Choroid plexus epithelial cell (primary cell): ENCODE data around the gene INTS4.
"Not testable (repeated sequence)": the region's sequence is repeated elsewhere in the genome, so short reads cannot be mapped to it uniquely, and the experiment has no call there.

Experiments
- DNase-seq: peaks from one replicate; pipeline ENCODE4 v3.0.0-alpha.2; 2010; ENCODE audit warnings: low read depth
- H3K4me3 ChIP-seq: 2 replicates; pipeline ENCODE4 v1.5.1; 2011; ENCODE audit warnings: low read depth, mild to moderate bottlenecking, control low read depth, low read length, moderate library complexity
- TF ChIP-seq, protein P1 (sequence below): conservative IDR thresholded peaks from 2 replicates; pipeline ENCODE4 v1.5.1; 2011; ENCODE audit warnings: low read depth, mild to moderate bottlenecking, control low read depth, inconsistent platforms, low read length, moderate library complexity

Gene INTS4, protein sequence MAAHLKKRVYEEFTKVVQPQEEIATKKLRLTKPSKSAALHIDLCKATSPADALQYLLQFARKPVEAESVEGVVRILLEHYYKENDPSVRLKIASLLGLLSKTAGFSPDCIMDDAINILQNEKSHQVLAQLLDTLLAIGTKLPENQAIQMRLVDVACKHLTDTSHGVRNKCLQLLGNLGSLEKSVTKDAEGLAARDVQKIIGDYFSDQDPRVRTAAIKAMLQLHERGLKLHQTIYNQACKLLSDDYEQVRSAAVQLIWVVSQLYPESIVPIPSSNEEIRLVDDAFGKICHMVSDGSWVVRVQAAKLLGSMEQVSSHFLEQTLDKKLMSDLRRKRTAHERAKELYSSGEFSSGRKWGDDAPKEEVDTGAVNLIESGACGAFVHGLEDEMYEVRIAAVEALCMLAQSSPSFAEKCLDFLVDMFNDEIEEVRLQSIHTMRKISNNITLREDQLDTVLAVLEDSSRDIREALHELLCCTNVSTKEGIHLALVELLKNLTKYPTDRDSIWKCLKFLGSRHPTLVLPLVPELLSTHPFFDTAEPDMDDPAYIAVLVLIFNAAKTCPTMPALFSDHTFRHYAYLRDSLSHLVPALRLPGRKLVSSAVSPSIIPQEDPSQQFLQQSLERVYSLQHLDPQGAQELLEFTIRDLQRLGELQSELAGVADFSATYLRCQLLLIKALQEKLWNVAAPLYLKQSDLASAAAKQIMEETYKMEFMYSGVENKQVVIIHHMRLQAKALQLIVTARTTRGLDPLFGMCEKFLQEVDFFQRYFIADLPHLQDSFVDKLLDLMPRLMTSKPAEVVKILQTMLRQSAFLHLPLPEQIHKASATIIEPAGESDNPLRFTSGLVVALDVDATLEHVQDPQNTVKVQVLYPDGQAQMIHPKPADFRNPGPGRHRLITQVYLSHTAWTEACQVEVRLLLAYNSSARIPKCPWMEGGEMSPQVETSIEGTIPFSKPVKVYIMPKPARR

DNA sequence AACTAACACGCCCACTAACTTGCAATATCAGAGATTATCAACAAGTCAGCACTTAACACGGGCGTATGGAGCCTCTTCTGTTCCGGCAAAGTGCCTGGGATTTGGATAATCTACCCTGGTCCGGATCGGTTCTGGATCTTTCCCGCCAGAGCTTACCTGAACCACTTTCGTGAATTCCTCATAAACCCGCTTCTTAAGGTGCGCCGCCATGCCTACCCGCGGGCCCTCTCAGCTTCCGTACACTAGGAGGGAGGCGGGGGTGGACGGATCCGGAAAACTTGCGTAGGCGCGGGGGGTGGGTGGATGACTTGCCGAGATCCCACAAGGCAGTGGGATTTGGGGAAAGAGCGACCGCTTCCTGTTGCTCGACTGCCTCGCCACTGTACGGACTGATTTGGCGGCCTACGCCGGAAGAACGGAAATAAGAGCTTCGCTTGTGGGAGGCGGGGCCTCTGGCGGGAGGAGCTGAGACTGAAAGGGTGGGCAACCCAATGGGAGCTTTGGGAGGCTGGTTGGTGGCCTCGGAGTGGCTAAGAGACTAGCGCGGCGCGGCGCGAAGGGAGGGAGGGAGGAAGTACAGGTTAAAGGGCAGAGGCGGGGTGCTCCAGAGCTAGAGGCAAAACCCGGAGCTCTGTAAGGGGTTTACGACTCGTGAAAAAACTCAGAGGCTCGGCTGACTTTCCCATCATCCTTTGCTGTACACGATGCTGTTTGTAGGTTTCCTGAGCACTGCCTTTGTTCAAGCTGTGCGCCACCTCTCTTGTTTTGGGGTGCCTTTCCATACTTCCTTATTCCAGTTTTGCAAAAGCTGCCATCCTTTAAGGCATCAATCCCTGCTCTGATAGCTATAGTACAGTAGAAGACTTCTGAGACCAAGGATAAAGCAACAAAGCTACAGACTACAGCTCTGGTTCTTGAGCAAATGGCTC, at the start of gene INTS4:
Gene INTS4, minus strand, starts transcription at position 235 of the 929 bp plus-strand sequence. Its CDS starts 25 bp downstream, at position 210.
- DNase-seq: peak; percentile 100
- peak within 1 kb of the TSS; percentile 72 for H3K4me3 ChIP-seq
- TF ChIP-seq, protein P1, sequence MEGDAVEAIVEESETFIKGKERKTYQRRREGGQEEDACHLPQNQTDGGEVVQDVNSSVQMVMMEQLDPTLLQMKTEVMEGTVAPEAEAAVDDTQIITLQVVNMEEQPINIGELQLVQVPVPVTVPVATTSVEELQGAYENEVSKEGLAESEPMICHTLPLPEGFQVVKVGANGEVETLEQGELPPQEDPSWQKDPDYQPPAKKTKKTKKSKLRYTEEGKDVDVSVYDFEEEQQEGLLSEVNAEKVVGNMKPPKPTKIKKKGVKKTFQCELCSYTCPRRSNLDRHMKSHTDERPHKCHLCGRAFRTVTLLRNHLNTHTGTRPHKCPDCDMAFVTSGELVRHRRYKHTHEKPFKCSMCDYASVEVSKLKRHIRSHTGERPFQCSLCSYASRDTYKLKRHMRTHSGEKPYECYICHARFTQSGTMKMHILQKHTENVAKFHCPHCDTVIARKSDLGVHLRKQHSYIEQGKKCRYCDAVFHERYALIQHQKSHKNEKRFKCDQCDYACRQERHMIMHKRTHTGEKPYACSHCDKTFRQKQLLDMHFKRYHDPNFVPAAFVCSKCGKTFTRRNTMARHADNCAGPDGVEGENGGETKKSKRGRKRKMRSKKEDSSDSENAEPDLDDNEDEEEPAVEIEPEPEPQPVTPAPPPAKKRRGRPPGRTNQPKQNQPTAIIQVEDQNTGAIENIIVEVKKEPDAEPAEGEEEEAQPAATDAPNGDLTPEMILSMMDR: no peak

DNA sequence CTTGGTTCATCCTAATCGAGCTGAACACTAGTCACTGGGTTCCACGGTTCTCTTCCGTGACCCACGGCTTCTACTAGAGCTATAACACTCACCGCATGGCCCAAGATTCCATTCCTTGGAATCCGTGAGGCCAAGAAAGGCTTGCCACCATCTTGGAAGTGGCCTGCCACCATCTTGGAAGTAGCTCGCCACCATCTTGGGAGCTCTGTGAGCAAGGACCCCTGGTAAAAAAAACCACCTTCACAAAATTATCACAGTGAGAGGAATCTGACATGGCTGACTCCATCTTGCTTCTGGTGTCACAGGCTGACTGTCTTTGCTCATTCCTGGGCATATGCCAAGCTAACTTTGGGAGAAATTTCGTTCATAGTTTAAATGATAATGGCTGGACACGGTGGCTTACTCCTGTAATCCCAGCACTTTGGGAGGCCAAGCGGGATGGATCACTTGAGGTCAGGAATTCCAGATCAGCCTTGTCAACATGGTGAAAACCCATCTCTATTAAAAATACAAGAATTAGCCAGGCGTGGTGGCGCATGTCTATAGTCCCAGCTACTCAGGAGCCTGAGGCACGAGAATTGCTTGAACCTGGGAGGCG, 47.5 kb upstream of the INTS4 start:
- no peak overlapping the region for H3K4me3 ChIP-seq
- TF ChIP-seq, protein P1: no peak
- no peak for DNase-seq

DNA sequence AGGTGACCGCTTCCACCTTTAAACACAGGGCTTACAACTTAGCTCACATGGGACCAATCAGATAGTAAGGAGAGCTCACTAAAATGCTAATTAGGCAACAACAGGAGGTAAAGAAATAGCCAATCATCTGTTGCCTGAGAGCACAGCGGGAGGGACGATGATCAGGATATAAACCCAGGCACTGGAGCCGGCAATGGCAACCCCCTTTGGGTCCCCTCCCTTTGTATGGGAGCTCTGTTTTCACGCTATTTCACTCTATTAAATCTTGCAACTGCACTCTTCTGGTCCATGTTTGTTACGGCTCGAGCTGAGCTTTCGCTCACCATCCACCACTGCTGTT, 46.9 kb upstream of the INTS4 start:
- not testable (repeated sequence) for DNase-seq, H3K4me3 ChIP-seq

DNA sequence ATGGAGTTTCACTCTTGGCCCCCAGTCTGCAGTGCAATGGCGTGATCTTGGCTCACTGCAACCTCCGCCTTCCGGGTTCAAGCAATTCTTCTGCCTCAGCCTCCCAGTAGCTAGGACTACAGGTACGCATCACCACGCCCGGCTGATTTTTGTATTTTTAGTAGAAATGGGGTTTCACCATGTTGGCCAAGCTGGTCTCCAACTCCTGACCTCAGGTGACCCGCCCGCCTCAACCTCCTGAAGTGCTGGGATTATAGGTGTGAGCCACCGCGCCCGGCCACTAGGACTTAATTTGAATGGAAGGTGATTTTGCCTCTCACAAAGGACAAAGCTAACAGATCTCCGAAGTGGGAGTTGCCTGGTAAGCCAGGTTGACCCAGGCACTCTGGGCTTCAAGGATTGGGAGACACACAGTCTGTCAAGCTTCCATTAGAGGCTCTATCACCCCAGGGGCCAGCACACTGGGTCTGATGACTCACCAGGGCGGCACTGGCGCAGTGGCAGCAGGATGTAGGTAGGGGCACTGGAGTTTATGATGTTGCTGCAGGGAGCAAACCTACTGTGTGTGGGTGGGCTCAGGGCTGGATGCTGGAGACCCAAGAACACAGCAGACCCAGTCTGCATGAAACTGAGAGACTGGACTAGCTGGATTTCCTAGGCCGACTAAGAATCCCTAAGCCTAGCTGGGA, 46.4 kb upstream of the INTS4 start:
- TF ChIP-seq, protein P1: no peak

DNA sequence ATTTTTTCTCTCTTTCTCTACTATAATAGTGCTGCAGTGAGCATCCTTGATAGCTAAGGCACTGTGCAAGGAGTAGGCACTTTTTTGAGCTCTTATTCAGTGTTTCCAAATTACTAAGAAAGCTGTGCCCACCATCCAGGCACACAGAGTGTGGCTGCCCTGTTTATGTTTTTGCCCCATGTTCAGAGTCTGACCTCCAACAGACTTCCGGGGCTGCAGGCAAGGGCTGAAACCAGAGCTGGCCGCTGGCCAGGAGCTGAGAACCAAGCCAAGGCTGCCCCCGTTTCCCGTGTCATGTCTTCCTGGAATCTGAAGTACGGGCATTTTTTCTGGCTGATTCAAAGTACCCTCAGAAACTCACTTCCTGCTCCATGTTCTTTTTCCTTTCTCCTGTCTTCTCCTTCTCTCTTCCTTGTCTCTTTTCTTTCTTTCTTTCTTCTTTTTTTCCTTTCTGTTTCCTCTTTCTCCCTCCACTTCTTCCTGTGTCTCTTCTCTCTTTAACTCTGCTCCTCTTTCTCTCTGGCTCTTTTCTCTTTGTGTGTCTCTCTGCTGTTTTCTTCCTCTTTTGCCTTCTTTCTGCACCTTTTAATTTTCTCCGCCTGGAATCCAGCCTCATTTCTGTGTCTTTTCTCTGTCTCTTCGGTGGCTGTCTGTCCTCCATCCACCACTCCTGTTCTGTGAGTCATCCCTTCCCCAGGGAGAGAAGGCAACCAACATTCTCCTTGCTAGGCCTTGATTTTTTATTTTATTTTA, 45.6 kb upstream of the INTS4 start:
- TF ChIP-seq, protein P1: no peak
- H3K4me3 ChIP-seq: no peak overlapping the region
- DNase-seq: peak; percentile 82

More for the DNA sequence above, 46.4 kb upstream of the INTS4 start:
- H3K4me3 ChIP-seq: no peak overlapping the region
- DNase-seq: no peak

DNA sequence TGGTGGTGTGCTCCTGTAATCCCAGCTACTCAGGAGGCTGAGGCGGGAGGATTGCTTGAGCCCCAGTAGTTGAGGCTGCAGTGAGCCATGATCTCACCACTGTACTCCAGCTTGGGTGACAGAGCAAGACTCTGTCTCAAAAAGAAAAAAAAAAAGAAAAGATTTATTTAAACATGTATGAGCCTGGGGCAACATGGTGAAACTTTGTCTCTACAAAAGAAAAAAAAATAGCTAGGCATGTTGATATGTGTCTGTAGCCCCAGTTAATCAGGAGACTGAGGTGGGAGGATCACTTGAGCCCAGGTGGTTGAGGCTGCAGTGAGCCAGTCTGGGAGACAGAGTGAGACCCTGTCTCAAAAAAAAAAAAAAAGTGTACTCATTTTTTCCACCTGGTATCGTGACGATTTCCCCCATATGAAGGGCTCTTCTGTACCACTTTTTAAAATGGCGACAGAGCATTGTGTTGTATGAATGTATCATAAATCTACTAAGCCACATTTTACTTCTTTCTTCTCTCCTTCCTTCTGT, 45.0 kb upstream of the INTS4 start:
- H3K4me3 ChIP-seq: no peak overlapping the region
- TF ChIP-seq, protein P1: no peak
- no peak for DNase-seq
